OCI-M2 (cell line): ENCODE data around the gene AP3B2.
"Not testable (repeated sequence)": the region's sequence is repeated elsewhere in the genome, so short reads cannot be mapped to it uniquely, and the experiment has no call there.

Experiments
- DNase-seq: peaks from one replicate; lab custom pipeline; 2025; ENCODE audit not compliant: unreplicated experiment; lab: John Stamatoyannopoulos, UW

Gene AP3B2

DNA sequence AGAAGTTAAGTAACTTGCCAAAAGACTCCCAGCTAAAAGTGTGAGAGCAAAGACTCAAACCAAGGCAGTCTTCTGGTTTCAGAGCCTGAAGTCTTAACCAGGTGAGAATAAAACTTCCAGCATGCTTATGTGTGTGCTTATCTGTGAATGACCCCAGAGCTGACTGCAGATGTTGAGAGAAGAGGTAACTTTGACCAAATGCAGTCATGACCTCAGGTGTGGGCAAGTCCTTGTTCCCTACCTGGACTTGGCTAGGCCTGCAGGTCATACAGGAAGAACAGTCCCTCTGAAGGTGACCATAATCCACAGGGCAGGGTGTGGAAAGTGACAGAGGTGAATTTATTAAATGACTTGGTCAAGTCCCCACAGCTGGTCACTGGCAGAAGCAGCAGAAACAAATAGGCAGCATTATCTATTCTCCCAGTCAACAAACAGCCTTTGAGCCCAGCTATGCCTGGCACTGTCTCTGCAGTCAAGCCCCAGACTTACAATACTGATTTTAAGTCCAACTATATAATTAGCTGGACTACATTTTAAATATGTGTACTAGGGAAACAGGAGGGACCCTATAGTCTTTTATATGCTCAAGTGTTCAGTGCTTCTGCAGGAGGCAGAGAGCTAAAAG is 59.5 kb downstream of the AP3B2 start:
- DNase-seq = no peak

DNA sequence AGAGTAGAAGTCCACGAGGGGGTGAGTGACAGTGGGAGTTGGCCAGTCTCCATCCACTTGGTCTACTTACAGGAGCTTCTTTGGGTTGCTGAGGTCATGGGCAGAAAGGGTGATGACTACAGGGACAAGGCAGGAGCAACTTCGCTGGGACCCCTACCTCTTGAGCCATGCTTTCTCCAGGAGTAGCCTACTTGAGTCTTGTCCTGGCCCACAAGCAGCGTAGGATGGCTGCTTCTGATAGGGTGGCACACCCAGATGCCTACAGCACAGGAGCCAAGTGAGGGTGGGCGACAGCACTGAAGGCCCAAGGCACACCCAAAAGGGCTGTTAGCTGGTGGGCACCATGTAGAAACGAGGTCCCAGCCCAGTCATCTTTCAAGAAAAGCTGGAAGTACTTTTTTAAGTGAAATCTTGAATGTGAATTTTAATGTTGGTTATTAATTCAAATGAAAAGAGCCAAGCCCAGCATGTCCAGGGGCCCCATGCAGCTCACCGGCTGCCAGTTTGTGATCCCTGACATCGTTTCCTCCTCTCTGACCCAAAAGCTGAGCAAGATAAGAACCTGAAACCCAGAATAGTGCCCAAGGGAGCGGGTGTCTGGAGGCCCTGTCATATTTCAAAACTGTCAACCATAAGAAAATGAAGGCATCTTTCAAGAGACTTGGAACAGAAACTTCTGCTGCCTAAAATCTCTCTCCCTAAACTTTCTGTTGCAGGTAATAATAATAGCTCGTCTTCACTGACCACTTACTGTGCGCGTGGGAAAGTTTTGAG is 60.3 kb downstream of the AP3B2 start:
- no peak for DNase-seq

DNA sequence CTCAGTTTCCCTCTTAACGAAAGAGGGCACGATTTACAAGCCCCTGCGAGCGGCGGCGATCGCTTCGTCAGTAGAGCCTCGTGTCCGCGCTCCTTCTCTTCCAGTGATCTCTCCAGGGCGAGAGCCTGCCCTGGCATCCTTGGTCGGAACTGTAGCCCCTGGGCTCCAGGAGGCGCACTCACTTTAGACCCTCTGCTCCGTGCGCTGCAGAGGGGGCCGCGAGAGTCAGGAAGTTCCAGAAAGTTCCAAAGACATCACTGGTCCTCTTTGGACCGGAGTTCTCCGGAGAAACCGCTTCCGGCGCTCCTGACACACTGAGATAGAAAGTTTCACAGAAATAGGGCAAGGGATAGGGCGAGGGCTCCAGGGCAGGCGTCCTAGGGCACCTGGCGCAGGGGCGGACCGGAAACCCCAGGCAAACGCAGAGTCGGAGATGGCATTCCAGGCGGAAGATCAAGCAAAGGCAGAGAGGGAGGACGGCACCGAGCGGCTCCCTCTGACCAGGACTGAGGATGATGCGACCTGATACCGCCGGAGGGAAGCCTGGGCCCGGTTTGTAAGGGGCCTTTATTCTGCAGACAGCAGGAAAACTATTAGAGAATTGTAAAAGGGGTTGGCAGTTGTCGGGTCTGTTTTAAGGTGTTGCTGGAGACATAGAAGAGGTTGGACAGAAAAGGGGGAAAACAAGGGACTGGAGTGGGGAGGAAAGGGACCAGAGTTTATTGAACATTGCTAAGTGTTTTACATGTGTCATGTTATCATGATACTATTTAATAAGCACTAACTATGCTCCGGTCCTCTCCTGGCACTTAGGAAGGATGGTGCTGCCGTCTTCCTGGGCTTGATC is 61.2 kb downstream of the AP3B2 start:
- DNase-seq = no peak

- DNase-seq = no peak
Observed at GRCh38 chr15:82647835-82648256, 61.8 kb downstream of the AP3B2 start.

DNA sequence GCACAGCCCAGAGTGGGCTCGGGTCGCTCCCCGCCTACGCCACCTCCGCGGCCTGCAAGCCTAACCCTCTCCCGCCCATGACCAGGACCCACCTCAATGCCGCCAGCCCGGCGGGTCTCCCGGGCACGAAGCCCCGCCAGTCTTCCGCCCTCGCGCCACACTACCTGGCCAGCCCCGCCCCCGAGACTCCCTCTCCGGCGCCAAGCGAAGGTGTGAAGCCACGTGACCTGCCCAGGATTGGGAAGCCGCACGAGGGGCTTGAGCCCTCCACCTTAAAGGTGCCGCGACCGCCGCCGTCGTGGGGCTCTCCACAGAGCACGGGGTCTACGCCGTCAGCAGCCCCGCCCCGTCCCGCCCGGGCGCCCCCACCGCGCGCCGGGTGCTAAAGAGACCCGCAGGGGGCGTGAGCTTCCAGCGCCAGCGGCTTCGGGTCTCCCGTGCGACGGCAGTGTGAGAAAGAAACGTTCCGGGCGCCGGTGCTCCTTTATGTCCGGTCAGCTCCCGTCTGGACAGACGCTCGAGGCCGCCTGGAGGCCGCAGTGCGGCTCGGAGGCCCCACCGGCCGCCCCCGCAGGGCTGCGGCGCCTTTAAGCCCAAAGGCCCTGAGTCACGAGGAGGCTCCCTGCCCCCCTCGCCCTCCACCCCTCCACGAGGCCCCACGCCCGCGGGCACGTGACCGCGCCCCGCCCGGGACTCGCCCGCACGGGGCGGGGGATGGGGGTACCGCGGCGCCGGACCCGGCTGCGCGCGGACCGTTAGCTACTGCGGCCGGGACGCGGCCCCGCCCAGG is 62.4 kb downstream of the AP3B2 start, which contains the start of gene CPEB1:
TSS of gene CPEB1 (minus strand) at position 319 of the 790 bp plus-strand sequence. CDS start 18,904 bp downstream, outside the sequence.
- no peak for DNase-seq

DNA sequence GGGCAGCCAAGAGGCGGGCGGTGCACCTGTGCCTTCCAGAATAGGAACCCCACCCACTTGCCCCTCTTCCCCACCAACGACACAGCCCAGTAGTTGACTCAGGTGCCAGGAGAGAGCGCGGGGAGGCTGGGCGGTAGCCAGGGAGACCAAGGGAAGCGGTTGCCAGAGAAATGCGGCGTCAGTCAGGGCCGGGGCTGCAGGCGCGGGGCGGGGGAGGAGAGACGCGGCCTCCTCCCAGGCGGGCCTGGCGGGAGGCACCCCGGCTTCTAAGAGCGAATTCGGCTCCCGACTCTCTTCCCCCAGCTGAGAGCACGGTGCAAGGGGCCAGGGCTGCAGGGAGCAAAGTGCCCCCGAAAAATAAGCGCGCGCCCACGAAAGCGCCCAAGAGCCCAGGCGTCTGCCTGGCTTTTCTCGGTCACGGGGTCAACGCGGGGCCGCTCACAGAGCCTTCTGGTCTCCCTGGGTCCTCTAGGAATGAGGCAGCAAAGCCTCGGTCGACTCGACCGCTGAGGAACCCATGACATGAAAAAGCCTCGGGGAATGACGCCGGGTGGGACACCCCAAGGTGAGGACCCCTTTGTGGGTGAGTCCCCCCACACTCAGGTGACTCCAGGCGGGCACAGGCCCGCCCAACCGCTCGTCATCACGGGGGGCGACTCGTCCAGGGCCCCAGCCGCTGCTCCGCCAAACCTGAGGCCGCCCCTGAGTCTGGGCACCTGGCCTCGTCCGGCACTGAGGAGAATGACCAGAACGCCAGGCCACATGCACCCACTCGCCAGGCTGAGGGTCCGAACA is 63.2 kb downstream of the AP3B2 start:
- no peak for DNase-seq

DNA sequence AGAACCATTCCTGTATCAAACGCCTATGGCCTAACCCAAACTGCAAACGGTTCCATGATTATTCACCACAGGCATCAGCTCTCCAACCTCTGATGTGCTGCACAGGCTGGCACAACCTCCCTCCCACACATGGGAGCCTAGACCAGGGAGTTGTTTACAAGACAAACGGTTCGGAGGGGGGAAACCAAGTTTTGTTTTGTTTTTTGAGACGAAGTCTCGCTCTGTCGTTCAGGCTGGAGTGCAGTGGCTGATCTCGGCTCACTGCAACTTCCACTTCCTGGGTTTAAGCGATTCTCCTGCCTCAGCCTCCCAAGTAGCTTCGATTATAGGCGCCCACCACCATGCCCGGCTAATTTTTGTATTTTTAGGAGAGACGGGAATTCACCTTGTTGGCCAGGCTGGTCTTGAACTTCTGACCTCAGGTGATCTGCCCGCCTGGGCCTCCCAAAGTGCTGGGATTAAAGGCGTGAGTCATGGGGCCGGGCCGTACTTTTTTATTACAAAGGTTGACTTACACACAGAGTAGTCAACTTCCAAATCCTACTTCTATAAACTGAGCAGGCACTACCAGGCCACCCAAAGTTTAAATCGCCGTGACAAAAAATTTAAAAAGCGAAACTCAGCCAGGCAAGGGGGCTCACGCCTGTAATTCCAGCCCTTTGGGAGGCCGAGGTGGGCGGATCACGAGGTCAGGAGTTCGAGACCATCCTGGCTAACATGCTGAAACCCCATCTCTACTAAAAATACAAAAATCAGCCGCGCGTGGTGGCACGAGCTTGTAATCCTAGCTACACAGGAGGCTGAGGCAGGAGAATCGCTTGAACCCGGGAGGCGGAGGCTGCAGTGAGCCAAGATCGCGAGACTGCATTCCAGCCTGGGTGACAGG is 64.5 kb downstream of the AP3B2 start:
- not testable (repeated sequence) for DNase-seq

- DNase-seq = no peak
Observed at GRCh38 chr15:82643992-82644391, 65.7 kb downstream of the AP3B2 start.

DNA sequence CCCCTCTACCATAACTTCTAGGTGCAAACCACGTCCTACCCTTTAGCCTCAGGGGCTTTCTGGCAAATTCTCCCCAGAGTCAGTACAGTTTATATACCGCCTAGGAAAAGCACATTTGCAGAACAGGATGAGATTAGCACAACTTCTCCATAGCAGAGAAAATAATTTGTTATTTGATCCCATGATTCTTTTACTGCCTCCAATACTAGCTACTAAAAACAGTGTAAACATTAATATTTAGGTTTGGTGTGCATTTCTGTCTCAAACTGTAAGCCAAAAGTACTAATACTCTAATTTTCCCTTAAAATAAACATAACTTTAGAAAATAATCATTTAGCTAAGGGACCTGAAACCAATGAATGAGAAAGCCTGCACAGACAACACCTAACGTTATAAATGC is 67.0 kb downstream of the AP3B2 start:
- no peak for DNase-seq

DNA sequence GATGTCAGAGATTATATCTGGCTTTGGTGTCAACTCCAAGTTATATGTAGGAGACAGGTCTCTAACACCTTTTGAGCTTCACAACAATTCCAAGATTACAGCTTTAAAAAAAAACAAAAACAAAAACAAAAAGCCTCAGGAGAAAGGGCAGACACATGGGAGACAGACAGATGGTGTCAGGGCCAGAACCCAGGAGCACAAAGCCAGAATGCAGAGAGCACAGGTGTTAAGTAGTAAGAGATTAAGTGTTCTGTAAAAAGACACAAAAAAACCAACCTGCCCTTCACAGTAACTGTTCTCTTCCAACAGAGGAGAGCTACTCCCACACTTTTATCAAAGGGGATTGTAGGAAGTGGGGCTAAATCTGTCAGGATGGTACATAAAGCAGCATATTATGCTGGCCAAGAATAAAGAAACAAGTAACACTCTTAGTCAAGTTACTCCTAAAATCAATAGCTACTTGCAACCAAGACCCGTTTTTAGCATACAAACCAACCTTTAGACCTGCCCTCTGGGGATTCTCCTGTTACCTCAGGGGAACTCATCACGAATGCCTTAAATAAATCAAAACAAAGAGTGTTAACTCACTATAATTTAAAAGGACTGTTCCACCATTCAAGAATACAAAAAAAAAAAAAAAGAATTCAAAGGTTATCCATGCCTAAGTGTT is 68.4 kb downstream of the AP3B2 start:
- no peak for DNase-seq

DNA sequence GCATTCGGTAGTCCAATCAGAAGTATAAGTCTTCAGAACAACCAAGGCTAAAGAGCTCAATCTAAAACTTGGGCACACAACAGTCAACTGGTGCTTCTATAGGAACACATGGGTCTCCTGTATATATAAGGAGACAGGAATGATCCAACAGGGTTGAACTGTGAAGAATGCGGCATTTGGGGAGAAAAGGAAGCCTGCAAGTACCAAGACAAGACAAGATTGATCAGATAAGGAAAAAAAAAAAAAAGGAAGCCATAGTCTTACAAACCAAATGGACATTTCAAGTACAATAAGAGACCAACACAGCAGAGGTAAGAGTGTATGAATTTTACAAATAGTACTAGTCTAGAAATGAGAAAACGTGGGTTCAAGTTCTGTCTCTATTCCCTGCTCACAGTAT is 69.0 kb downstream of the AP3B2 start:
- no peak for DNase-seq

- no peak for DNase-seq
Observed at GRCh38 chr15:82635798-82636197, 73.9 kb downstream of the AP3B2 start.

GRCh38 chr15:82630033-82630432 is 79.6 kb downstream of the AP3B2 start:
- DNase-seq = no peak

GRCh38 chr15:82625136-82625535 is 84.5 kb downstream of the AP3B2 start:
- DNase-seq = no peak

GRCh38 chr15:82624438-82624837 is 85.2 kb downstream of the AP3B2 start:
- no peak for DNase-seq

GRCh38 chr15:82624008-82624407 is 85.7 kb downstream of the AP3B2 start:
- DNase-seq = no peak

- DNase-seq = no peak
Observed at GRCh38 chr15:82621970-82622369, 87.7 kb downstream of the AP3B2 start.

DNA sequence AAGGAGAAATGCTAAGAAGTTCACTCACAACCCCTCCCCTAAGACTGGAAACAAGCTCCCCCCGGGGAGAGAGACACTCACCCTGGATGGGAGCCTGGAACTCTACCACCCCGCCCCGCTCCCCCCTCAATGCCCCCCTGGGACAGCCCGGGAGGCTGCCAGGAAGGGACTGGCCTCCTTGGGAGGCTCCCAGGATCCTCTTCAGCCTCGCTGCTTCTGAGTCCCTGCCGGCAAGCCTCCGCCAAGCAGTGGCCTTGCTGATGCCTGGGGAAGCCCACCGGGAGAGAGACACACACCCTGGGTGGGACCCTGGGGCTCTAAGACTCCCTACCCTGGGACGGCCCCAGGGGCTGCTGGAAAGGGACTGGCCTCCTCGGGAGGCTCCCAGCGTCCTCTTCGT is 95.9 kb downstream of the AP3B2 start:
- DNase-seq = no peak

DNA sequence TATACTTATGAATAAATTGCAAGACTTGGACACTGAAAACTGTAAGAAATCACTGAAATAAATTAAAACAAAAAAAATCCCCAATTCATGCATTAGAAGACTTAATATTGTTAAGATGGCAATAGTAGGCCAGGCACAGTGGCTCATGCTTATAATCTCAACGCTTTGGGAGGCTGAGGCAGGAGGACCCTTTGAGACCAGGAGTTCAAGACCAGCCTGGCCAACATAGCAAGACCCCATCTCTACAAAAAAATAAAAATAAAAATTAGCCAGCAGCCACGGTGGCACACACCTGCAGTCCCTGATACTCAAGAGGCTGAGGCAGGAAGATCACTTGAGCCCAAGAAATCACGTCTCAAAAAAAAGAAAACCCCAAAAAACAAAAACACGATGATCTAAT is 98.3 kb downstream of the AP3B2 start:
- no peak for DNase-seq
